Measurements from ENCODE around the gene GPR61.

DNA sequence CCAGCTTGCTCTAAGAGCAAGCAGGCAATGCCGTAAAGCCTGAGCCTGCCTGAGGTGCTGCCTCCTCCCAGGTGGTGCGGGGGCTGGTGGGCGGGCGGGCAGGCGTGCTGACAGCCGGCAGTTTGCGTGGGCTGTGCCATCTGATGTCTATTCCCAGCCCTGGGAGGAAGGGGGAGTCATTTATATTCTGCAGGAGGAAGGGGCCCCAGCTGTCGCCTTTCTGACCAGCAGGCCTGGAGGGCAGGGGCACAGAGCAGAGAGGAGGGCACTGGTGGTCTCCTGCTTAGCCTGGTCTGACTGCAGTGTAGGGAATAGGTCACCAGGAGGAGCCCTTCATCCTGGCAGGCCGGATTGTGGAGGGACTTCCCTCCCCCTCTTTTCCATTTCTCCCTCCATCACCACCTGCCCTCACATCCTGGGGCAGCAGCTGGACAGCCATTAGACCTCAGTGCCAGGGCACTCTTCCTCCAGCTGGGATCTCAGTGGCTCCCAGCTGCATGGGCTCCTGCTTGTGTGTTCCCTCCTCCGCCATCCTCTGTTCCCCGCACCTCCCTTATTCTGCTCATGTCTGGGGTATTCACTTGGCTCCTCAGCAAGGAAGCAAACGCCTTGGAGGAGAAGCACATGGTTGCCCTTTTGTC lies 41.4 kb upstream of the GPR61 start:
- TF ChIP-seq, protein P1, sequence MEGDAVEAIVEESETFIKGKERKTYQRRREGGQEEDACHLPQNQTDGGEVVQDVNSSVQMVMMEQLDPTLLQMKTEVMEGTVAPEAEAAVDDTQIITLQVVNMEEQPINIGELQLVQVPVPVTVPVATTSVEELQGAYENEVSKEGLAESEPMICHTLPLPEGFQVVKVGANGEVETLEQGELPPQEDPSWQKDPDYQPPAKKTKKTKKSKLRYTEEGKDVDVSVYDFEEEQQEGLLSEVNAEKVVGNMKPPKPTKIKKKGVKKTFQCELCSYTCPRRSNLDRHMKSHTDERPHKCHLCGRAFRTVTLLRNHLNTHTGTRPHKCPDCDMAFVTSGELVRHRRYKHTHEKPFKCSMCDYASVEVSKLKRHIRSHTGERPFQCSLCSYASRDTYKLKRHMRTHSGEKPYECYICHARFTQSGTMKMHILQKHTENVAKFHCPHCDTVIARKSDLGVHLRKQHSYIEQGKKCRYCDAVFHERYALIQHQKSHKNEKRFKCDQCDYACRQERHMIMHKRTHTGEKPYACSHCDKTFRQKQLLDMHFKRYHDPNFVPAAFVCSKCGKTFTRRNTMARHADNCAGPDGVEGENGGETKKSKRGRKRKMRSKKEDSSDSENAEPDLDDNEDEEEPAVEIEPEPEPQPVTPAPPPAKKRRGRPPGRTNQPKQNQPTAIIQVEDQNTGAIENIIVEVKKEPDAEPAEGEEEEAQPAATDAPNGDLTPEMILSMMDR (IDR thresholded peaks at IDR 0.05) = peak in 5 of 6 experiments; percentile 32 to 57 (median 34)
- TF ChIP-seq POLR2A (IDR thresholded peaks at IDR 0.05) = no peak
